NOMO-1 treated with DMSO at 0.1 percent for 48 hours (cell line): ENCODE measurements around the gene WDR31.
A peak's percentile ranks its signal among the peaks of the same experiment; 100 is the strongest.

Experiments
- DNase-seq: peaks from one replicate; lab custom pipeline; 2025; ENCODE audit not compliant: unreplicated experiment; lab: John Stamatoyannopoulos, UW

WDR31 gene

DNA sequence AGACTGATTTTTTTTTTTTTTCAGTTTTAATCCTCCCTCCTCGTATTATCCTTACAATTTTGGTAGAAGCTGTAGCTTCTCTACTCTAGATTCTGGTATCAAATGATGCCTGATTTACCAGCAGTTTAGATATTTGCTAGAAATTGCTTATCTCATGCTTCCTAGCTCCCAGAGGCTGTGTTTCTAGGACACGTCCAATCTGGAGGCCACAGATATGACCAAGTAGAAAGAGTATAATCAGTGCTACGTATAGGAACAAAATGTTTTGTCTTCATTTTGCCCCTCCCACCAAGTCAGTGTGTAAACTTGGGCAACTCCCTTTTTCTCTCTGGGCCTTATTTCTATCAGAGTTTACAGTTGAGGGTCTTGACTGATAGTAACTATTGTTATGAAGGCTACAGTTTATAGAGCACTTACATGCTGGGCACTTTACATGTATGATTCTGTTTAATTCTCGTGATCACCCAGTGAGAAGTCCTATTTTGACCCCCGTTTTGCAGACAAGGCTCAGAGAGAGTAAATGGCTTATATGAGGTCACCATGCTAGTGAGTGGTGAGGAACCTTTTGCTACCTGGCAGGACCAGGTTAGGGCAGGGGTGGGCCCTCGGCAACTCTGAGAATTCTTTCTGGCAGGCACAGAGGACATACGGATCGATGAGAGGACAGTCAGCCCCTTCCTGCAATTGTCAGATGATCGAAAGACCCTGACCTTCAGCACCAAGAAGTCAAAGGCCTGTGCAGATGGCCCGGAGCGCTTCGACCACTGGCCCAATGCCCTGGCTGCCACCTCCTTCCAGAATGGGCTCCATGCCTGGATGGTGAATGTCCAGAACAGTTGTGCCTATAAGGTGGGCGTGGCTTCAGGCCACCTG is 29.1 kb upstream of the WDR31 start:
- DNase-seq: no peak

DNA sequence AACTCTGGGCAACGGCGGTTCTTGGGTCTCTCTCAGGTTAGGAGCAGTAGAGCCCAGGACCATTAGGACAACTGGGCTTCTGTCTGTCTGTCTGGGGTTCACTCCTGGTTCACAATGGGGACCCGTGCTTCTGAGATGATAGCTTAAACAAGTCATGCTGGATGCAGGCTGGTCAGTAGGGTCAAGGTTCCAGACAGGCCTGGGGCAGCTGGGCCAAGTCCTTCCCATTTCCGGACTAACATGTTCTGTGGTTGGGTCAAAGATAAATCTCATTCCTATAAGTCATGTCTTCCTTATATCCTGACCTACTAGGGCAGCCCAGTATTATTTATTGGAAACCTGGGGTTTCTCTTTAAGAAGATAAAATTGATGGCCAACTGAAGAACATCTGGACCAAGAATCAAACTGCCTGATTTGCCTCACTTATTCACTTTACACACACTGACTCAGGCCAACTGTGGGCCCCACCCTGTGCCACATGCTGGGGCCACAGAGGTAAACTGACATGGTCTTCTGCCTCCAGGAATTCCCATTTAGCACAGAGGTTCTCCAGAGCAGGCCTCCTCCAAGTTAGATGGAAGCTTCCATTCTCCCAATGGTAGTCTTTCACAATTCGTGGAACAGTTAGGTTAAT is 28.4 kb upstream of the WDR31 start:
- DNase-seq: no peak

DNA sequence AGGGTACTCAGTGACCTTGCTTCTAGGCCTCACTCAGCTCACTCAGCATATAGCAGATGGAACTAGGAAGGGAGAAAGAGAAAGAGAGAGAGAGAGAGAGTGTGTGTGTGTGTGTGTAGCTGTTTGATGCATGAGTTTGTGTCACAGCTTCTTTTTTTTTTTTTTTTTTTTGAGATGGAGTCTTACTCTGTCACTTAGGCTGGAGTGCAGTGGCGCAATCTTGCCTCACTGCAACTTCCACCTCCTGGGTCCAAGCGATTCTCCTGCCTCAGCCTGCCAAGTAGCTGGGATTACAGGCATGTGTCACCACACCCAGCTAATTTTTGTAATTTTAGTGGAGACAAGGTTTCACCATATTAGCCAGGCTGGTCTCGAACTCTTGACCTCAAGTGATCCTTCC is 25.6 kb upstream of the WDR31 start:
- peak; percentile 40 for DNase-seq

DNA sequence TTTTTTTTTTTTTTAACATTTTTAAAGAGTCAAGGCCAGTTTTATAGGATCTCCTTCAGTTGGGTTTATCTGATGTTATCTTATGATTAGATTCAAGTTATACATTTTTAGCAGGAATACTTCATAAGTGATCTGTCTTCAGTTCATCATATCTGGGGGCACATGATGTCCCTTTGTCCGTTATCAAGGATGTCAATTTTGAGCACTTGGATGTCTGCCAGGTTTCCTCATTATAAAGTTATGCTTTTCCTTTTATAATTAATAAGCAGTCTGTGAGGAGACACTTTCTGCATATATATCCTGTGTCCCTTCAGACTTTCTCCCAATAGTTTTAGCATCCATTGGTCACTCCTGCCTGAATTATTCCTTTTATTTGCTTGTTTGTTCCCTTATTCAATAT is 24.9 kb upstream of the WDR31 start:
- no peak for DNase-seq

DNA sequence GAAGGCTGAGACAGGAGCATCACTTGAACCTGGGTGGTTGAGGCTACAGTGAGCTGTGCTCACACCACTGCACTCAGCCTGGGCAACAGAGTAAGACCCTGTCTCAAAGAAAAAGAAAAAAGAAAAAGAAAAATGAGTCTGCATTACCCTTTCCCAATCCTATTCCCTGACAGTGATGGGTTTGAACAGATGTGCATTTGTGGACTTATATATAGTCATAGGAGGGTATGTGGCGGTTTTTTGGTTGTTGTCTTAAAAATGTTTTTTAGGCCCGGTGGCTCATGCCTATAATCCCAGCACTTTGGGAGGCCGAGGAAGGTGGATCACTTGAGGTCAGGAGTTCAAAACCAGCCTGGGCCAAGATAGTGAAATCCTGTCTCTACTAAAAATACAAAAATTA is 23.3 kb upstream of the WDR31 start:
- DNase-seq: no peak

DNA sequence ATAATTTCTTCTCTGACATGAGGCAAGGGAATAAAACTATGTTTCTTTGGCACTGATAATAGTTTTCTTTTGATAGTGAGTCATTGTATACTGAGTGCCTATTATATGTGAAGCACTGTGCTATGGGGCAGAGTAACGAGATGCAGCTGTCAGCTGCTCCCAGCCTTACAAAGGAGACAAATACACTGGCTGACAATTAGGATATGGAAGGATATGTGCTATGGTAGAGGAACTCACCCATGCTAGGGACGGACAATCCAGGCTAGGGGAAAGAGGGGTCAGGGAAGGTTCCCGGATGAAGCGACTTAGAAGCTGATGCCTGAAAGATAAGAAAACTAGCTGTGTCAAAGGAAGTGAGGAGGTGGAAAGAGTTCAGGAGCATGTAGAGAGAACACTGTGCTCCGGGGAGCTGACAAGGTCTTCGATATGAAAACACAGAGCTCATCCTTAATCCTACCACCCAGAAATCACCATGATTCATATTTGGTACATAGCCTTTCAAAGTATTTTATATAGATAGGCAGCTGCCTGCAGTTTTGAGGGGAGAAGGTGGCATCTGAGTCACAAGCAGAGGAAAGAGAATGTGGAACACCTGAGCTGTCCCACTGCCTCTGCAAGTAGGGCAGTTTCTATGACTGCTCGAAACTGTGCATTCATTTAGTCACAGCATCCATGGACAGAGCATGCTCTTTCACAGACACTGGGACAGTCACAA is 21.4 kb upstream of the WDR31 start:
- DNase-seq: no peak

DNA sequence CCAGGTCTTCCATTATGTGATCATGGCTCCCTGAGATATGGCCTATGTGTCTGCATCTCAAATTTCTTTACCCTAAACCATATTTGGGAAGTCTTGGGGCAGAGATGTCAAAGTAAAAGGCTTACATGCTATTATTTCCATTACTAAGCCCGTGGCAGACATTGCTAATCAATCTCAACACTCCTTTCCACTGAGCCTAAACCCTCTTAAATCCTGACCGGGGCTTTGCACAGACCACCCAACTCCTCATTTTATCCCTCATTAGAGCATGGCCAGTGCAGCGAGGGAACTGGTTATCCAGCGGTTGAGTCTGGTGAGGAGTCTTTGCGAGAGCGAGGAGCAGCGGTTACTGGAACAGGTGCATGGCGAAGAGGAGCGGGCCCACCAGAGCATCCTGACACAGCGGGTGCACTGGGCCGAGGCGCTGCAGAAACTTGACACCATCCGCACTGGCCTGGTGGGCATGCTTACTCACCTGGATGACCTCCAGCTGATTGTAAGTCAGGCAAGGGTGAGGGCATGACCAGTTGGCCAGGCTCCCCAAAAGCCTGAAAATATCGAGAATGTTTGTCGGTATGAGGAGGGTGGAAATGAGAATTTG is 20.3 kb upstream of the WDR31 start:
- DNase-seq: no peak

DNA sequence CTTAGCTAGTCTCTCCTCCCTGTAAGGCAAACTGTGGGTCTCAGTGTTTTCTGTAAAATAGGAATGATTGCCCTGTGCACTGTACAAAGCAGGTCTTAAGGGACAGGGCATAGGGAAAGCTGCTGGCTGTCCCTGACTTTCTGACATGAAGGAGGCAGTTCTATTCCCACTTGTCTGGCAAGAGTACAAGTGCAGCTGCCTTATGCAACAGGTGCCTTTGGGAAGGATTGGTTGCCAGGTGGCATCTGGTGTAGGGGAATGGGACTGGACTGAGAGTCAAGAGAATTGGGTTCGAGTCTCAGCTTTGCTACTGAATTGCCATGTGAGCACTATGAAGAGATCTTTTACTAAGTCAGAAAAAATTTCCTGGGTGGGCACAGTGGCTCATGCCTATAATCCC is 19.3 kb upstream of the WDR31 start:
- no peak for DNase-seq

DNA sequence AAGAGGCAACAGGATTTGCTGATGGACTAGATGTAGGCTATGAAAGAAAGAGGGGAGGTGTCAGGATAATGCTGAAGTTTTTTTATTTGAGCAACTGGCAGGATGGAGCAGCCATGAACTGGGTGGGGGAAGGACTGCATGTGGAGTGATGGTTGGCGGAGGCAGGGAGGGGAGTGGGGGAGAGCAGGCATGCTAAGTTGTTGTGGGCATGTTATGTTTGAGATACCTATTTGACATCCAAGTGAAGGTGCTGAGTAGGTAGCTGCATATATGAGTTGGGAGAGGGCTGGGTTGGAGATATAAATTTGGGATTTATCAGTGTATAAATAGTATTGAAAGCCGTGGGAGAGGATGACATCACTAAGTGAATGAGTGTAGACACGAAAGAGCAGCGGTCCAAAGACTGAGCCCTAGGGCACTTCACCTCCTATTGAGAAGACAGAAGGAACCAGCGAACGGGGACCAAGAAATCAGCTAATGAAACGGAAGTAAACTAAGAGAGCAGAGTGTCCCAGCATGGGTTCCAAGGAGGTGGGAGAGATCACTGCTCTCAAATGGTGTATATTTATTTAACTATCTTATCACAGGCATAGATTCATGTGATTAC is 16.7 kb upstream of the WDR31 start:
- DNase-seq: no peak

DNA sequence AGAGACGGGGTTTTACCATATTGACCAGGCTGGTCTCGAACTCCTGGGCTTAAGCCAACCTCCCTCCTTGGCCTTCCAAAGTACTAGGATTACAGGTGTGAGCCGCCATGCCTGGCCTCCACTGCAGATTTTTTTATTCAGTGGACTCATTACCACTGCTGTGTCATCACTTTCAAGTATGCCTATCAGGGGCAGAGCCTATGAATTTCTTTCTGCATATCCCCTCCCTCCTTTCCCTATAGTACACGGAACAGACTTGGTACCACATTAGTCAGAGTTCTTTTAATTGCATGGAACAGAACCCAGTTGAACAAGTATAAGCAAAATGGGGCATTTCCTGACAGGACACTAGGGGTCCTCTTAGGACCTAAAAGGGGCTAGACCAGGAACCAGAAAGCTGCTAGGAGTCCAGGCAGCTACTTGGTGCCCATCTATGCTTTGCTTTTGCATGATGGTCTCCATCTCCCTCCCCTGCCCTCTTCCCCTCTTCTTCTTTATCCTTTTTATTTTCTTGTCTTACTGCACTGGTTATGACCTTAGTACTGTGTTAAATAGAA is 15.0 kb upstream of the WDR31 start:
- DNase-seq: no peak

DNA sequence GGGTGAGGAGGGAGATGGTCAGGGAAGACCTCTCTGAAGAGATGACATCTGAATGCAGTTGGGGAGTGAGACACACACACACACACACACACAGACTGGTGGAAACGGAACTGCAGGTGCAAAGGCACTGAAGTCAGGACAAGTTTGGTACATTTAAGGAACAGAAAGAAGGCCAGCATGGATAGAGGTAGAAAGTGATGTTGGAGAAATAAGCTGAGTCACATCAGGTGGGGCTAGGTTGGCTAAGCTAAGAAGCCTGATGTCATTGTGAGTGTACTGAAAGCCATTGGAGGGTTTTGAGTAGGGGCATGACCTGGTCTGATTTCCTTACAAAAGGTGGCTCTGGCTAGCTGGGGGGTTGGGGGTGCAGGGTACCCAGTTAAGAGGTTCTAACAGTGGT is 12.3 kb upstream of the WDR31 start:
- peak; percentile 9 for DNase-seq

DNA sequence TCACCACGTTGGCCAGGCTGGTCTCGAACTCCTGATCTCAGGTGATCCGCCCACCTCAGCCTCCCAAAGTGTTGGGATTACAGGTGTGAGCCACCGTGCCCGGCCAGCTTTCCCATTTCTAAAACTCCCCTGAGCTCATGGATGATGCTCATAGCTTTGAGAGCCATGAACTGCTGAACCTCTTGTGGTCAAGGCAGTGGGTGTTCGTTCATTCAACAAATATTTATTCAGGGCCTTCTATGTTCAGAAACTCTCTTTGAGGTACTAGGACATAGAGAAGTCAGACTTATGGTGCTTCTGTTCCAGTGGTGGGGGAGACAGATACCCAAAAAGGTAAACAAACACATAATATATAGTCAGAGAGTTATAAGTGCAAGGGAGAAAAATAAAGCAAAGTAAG is 11.9 kb upstream of the WDR31 start:
- DNase-seq: no peak

DNA sequence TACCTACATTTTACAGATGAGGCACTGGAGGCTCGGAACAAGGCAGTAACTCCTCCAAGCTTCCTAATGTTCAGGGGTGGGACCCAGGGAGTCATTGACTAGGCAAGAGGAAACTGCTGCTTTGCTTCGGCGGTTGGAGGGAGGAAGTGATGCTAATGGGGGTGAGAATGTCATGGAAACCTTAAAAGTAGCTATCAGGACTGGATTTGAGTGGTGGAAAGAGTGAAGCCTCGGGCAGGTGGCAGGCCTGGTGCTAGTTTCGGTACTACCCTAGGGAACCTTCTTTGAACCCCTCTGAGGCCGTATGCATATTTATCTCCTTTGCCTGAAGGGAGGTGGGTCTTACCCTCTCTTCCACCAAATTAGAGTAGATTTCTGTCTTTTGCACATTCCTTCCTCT is 10.9 kb upstream of the WDR31 start:
- DNase-seq: peak; percentile 84

DNA sequence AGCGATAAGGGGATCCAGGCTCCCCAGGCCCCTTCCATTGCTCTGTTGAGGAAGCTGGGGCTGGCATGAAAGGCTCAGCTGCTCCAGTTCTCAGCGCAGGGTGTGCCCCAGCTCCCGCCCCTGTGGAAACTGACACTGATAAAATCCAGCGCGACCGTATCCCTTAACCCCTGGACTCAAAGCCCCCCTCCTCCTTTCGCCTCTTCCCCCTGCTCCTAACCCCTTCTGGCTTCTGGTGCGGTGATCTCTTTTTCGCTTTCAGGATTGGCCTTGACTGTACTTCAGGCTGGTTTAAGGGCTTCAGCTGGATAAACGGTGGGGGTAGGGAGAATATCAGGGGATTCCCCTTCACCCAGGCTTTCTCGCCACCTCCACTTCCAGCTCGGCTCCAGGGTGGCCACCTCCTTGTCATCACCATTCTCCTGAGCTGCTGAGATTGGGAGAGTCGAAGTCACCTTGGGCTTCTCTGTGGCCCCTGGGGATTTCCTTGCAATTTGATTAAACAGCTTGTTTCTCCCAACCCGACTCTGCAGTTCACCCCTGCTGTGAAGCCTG is 10.1 kb upstream of the WDR31 start:
- DNase-seq: no peak

DNA sequence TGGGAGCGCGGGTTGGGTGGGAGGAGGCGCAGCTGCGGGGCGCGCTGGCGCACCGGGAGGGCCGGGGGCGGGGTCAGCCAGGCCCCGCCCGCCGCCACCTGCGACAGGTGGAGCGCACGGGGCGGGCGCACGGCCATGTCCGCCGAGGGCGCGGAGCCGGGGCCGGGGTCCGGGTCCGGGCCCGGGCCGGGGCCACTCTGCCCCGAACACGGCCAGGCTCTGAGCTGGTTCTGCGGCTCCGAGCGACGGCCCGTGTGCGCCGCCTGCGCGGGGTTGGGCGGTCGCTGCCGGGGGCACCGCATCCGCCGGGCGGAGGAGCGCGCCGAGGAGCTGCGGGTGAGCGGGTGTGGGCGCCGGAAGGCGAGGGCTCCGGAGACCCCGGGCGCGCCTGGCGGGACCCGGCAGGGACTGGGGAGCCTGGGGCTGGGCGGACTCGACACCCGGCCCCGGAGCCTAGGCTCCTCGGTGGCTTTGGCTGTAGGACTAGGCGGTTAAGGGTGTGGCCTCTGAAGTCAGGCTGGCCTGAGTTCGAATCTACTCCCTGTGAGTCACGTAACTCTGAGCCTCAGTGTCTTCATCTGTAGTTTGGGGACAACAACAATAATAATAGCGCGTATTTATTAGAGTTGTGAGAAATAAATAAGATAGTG is 9.5 kb upstream of the WDR31 start, which contains the start of gene BSPRY:
BSPRY (plus strand) TSS at position 97 of the 650 bp plus-strand sequence; CDS start at position 136, 39 bp downstream.
- peak; percentile 48 for DNase-seq

DNA sequence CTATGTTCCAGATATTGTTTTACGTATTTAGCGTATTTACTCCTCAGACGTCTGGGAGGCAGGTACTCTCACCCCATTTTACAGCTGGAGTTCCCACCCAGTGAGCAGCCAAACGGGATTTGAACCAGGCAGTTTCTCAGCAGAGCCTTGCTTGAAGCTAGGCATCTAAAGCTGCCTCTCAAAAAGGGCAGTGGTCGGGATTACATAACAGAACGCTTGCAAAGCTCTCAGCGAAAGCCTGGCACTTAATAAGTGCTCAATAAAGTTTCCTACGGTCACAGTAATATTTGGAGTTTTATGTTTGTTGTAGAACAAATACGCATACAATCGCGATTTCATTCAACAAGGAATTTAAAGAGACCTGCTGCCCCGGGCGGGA is 9.0 kb upstream of the WDR31 start:
- no peak for DNase-seq

DNA sequence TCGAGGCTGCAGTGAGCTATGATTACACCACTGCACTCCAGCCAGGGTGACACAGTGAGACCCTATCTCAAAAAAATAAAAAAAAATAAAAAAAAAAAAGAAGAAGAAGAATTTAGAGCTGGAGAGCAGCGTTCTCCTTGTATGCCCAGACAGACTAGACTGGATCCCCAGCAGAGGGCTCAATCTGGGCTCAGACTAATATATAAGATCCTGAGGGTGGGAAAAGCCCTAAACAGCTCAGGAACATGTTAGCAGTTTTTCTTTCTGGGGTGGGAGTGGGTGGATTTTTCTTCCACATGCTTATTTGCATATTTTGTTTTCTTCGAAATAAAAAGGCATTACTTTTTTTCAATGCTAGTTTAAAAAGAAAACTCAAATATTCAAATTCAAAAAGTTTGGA is 8.4 kb upstream of the WDR31 start:
- no peak for DNase-seq

DNA sequence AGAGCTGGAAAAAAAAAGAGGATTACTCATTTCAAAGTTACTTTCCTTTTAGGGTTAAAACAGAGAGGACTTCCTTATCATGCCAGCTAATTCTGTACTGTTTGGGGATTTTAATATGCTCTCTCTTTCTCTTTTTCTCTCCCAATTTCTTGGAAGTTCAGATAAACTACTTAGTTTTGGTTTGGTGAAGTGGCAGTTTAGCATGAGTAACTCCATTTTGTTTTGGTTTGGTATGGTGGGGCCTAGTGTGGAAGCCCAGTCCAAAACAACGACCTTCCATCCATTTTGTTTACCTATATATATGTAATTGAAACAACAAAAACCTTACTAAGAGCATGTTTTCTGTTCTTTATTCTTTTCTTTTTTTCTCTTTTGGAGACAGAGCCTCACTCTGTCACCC is 5.6 kb upstream of the WDR31 start:
- DNase-seq: no peak

DNA sequence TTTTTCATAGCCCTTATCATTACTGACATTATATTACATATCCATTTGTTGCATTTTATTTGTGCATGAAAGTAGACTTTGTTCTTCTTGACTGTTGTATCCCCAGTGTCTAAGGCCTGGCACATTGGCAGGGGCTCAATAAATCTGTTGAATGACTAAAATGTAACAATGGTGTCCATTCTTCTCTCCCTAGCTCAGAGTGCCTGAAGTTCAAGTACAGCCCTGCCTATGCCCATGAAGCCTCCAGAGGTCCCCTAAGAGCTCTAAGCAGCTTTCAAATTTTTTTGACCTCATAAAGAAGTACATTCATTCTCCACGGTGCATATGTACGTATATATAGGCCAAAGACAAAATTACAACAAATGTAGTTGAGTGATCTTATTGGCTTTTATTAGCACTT is 5.1 kb upstream of the WDR31 start:
- no peak for DNase-seq

DNA sequence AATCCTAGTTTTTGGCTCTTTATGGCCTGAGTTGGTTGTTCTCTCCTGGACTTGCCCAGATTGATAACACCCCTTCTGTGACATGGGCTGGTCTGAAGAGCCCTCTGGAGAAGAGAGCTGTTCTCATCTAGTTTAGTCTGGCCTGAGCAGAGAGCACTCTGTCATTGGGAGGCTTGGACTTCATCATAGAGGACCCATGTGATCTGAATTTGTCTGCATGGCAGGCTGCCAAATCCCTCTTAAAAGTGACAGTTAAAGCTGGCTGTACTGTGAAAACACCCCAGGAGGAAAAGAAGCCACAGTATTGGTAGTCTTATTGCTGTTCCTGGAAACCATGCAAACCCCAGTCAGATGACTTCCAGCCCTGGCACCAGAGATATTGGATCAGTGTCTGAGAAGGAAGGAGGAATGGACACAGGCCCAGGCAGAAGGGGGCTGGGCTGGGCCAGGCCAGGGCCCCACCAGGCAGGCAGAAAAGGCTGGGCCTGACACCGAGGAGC is 3.7 kb upstream of the WDR31 start:
- DNase-seq: peak; percentile 9
